Calu3 (cell line): ENCODE measurements around the gene KCNJ8. TPM values are rescaled to one million over a fixed set of nuclear protein-coding genes. Genes with fewer than 3 reads are reported as not detected.
"Not testable (repeated sequence)": the region's sequence is repeated elsewhere in the genome, so short reads cannot be mapped to it uniquely, and the experiment has no call there.

Source experiments
- BruUV-seq: library from RNA; stranded (reverse); fragments of 400-500 nt; replicated peaks from 2 replicates; lab custom pipeline; 2021; lab: Mats Ljungman, UMichigan
- CTCF ChIA-PET: fragments of 300-600 bp; sonication (Branson Sonifier 250); formaldehyde crosslinking; loops from one replicate; lab custom pipeline; 2022; ENCODE audit warnings: antibody characterized with exemption; lab: Charles Lee
- DNase-seq: peaks from one replicate; pipeline ENCODE4 v3.0.0; 2022
- H3K27ac Mint-ChIP-seq: one replicate; pipeline ENCODE4 v1.8.0; 2022; ENCODE audit warnings: mixed read lengths; ENCODE audit not compliant: unreplicated experiment
- H3K27me3 Mint-ChIP-seq: one replicate; pipeline ENCODE4 v1.8.0; 2022; ENCODE audit warnings: mixed read lengths; ENCODE audit not compliant: unreplicated experiment
- H3K36me3 Mint-ChIP-seq: one replicate; pipeline ENCODE4 v1.8.0; 2022; ENCODE audit warnings: mild to moderate bottlenecking, moderate library complexity, mixed read lengths; ENCODE audit not compliant: insufficient read depth, unreplicated experiment
- H3K4me1 Mint-ChIP-seq: one replicate; pipeline ENCODE4 v1.8.0; 2022; ENCODE audit warnings: mild to moderate bottlenecking, low read depth, mixed read lengths; ENCODE audit not compliant: unreplicated experiment
- H3K4me3 Mint-ChIP-seq: one replicate; pipeline ENCODE4 v1.8.0; 2022; ENCODE audit warnings: mild to moderate bottlenecking, low read depth, moderate library complexity, mixed read lengths; ENCODE audit not compliant: unreplicated experiment
- H3K9me3 Mint-ChIP-seq: one replicate; pipeline ENCODE4 v1.8.0; 2022; ENCODE audit warnings: low read depth, mixed read lengths; ENCODE audit not compliant: unreplicated experiment
- intact Hi-C: fragments of 100-400 bp; cut with micrococcal nuclease; formaldehyde crosslinking; loops from one replicate; pipeline ENCODE4 v1.10.0; 2022; ENCODE audit not compliant: unreplicated experiment
- total RNA-seq: library from RNA; stranded (reverse); gene quantifications from 2 replicates; pipeline ENCODE4 v1.2.3, GENCODE V29; 2022
- TF ChIP-seq, protein P1 (sequence below): fragments of 200-600 bp; IDR thresholded peaks from one replicate; pipeline ENCODE4 v1.8.0; 2022; ENCODE audit warnings: antibody characterized with exemption; ENCODE audit not compliant: unreplicated experiment

The KCNJ8 gene
- total RNA-seq, 1 experiment from 2014 or later: not detected

DNA sequence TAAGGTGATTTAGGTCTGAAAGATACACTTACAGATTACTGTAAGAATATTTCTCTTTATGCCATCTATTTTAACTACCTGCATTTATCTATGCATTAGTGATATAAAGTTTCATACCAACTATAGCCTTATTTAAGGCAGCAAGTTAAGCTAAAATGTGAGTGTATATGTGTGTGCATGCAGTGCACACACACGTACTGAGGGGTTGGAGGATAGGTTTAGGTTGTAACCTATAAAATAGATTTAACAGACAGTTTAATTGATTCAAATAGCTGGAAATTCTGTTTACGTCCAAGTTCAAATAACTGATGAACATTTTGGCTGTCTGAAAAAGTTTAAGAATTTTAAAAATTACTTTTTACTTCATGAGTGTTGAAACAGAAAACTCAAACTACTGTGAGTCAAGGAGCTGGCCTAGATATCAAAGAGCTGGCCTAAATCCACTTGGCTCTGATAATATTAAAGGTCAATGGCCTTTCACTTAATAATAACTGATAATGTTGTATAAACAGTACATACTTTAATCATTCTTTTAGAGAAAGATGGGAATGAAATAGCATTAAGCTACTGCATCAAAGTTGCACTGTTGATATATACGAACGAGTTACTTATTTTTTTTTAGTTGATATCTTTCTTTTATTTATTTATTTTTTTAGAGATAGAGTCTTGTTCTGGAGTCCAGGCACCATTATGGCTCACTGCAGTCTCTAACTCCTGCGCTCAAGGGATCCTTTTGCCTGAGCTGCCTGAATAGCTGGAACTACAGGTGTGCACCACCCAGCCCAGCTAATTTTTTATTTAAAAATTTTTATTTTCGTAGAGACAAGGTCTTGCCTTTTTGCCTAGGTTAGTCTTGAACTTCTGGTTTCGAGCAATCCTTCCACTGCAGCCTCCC is 13.8 kb upstream of the KCNJ8 start:
- no TSS peak for BruUV-seq
- intact Hi-C loops: no loop called here
- CTCF ChIA-PET: no interaction called here
- Mint-ChIP-seq H3K36me3 (no peaks in the 10 kb centered on the region), H3K27ac (no peak overlapping the region), H3K9me3 (peaks cover 2% of the 10 kb centered on the region), H3K4me1 (no peaks in the 10 kb centered on the region), H3K27me3 (no peaks in the 10 kb centered on the region), H3K4me3 (no peak overlapping the region)
- TF ChIP-seq, protein P1, sequence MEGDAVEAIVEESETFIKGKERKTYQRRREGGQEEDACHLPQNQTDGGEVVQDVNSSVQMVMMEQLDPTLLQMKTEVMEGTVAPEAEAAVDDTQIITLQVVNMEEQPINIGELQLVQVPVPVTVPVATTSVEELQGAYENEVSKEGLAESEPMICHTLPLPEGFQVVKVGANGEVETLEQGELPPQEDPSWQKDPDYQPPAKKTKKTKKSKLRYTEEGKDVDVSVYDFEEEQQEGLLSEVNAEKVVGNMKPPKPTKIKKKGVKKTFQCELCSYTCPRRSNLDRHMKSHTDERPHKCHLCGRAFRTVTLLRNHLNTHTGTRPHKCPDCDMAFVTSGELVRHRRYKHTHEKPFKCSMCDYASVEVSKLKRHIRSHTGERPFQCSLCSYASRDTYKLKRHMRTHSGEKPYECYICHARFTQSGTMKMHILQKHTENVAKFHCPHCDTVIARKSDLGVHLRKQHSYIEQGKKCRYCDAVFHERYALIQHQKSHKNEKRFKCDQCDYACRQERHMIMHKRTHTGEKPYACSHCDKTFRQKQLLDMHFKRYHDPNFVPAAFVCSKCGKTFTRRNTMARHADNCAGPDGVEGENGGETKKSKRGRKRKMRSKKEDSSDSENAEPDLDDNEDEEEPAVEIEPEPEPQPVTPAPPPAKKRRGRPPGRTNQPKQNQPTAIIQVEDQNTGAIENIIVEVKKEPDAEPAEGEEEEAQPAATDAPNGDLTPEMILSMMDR: no peak
- no peak for DNase-seq

DNA sequence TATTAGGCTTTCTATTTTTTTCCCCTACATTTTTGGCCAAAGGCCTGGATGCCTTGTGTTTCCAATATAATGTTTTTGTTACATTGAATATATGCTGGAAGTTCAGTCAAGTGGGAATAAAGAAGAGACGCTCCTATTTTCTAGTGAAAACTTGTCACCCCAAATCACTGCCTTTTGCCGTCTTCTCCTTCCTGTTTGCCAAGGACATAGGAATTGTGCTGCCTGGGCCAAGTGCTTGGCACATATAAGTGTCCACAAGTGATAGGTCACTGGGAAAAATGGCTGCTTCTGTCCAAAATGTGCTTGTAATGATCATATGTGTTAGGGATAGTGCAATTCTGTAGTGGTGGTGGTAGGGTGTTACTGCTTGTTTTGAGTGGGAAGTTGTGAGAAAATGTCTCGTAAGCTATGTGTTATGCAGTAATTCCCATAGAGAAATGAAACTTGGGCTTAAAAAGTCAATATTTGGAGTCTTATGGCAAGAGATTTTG is 11.6 kb upstream of the KCNJ8 start:
- no peaks in the 10 kb centered on the region for H3K36me3 Mint-ChIP-seq
- no peaks in the 10 kb centered on the region for H3K9me3 Mint-ChIP-seq
- H3K27me3 Mint-ChIP-seq: no peaks in the 10 kb centered on the region
- intact Hi-C loops: no loop called here
- BruUV-seq: no TSS peak
- no peaks in the 10 kb centered on the region for H3K4me1 Mint-ChIP-seq
- DNase-seq: no peak
- TF ChIP-seq, protein P1: no peak
- no peak overlapping the region for H3K27ac Mint-ChIP-seq
- no peak overlapping the region for H3K4me3 Mint-ChIP-seq
- CTCF ChIA-PET: no interaction called here

DNA sequence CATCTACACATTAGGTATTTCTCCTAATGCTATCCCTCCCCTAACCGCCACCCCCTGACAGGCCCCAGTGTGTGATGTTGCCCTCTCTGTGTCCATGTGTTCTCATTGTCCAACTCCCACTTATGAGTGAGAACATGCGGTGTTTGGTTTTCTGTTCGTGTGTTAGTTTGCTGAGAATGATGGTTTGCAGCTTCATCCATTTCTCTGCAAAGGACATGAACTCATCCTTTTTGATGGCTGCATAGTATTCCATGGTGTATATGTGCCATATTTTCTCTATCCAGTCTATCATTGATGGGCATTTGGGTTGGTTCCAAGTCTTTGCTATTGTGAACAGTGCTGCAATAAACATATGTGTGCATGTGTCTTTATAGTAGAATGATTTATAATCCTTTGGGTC is 8.2 kb upstream of the KCNJ8 start:
- CTCF ChIA-PET, H3K27me3 Mint-ChIP-seq, BruUV-seq, H3K4me1 Mint-ChIP-seq, DNase-seq, H3K27ac Mint-ChIP-seq, H3K4me3 Mint-ChIP-seq, H3K36me3 Mint-ChIP-seq, intact Hi-C loops, H3K9me3 Mint-ChIP-seq: not testable (repeated sequence)

DNA sequence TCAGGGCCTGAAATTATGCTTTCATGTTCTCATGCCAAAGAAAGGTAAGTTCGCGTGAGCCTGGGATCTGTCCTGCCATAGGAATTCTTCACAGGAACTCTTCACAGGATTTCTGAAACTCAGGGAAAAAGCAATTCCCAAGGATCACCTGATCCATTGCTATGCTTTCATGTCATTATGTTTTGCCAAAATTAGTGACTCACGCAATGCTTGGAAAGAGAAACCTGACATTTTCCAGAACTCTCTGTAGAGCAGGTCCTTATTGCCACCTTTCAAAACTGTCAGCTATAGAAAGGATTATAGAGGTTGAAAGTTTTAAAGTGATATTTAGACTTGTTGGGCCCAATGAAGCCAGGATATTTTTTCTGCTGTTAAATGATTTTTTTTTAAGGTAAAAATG is 6.3 kb upstream of the KCNJ8 start:
- H3K36me3 Mint-ChIP-seq: no peaks in the 10 kb centered on the region
- H3K27ac Mint-ChIP-seq: no peak overlapping the region
- H3K4me1 Mint-ChIP-seq: no peaks in the 10 kb centered on the region
- H3K4me3 Mint-ChIP-seq: no peak overlapping the region
- H3K9me3 Mint-ChIP-seq: no peaks in the 10 kb centered on the region
- no TSS peak for BruUV-seq
- TF ChIP-seq, protein P1: no peak
- H3K27me3 Mint-ChIP-seq: no peaks in the 10 kb centered on the region
- intact Hi-C loops: no loop called here
- CTCF ChIA-PET: no interaction called here
- no peak for DNase-seq

DNA sequence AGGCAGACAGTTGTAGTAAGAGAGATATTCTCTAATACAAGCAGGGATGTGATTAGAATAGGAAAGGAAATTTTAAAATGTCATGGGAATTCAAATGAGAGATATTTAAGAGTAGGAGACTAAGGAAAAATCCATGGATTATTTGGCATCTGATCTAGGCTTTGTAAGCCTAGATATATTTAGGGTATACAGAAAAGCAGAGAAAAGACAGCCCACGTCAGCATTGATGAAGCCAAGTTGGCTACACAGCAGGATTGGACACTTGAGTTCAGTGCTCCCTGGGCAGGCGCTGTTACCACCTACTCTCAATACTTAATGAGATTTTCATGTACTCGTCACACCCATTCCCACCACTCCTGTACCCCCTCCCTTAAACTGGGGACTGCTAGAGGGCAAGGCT is 1.7 kb upstream of the KCNJ8 start:
- intact Hi-C loops: no loop called here
- Mint-ChIP-seq H3K27me3 (no peaks in the 10 kb centered on the region), H3K9me3 (no peaks in the 10 kb centered on the region), H3K4me1 (no peaks in the 10 kb centered on the region), H3K4me3 (no peak overlapping the region), H3K27ac (no peak overlapping the region), H3K36me3 (no peaks in the 10 kb centered on the region)
- no peak for DNase-seq
- TF ChIP-seq, protein P1: no peak
- no TSS peak for BruUV-seq
- CTCF ChIA-PET: no interaction called here
